ENCODE results near the gene TFEB.

The TFEB gene

DNA sequence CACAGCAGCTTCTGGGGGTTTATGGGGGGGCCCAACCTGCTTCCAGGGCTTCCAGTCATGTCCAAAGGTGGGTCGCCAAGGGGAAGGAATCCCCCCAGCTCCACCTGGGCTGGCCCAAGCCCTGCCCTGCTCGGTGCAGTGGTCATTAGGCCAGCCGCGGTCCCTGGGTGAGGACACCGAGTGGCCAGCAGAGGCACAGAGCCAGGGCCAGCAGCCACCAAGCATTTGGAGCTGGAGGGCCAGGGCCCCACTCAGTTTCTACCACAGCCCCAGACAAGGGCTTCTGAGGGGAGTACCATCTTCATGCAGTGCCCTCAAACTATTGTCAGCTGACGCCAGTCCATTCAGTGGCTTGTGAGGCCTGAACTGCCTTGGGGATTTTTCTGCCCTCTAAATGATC lies 39.6 kb downstream of the TFEB start:
- TF ChIP-seq ZSCAN30 (tag by site-specific recombination; IDR thresholded peaks at IDR 0.05) = no peak
- no peak for TF ChIP-seq BCL11A (tag by site-specific recombination; IDR thresholded peaks at IDR 0.05; ENCODE audit: low read depth)
- no peak for TF ChIP-seq ZNF544 (tag by site-specific recombination; IDR thresholded peaks at IDR 0.05)
- no peak for TF ChIP-seq ZNF211 (tag by site-specific recombination; IDR thresholded peaks at IDR 0.05; ENCODE audit: low read depth)
- TF ChIP-seq ZNF549 (tag by site-specific recombination; IDR thresholded peaks at IDR 0.05) = no peak
- no peak for TF ChIP-seq ZNF530 (tag by site-specific recombination; IDR thresholded peaks at IDR 0.05; ENCODE audit: low read depth)
- no peak for TF ChIP-seq ZNF747 (tag by site-specific recombination; IDR thresholded peaks at IDR 0.05)
- no peak for TF ChIP-seq OSR2 (tag by site-specific recombination; IDR thresholded peaks at IDR 0.05)
- TF ChIP-seq, protein P1, sequence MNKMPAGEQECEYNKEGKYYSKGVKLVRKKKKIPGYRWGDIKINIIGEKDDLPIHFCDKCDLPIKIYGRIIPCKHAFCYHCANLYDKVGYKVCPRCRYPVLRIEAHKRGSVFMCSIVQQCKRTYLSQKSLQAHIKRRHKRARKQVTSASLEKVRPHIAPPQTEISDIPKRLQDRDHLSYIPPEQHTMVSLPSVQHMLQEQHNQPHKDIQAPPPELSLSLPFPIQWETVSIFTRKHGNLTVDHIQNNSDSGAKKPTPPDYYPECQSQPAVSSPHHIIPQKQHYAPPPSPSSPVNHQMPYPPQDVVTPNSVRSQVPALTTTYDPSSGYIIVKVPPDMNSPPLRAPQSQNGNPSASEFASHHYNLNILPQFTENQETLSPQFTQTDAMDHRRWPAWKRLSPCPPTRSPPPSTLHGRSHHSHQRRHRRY (tag by site-specific recombination; IDR thresholded peaks at IDR 0.05) = no peak
- TF ChIP-seq ZNF302 (tag by site-specific recombination; IDR thresholded peaks at IDR 0.05; ENCODE audit: low read depth) = no peak
- TF ChIP-seq ZNF423 (tag by site-specific recombination; IDR thresholded peaks at IDR 0.05) = no peak
- TF ChIP-seq ZNF837 (tag by site-specific recombination; IDR thresholded peaks at IDR 0.05) = no peak
- no peak for TF ChIP-seq ZNF621 (tag by site-specific recombination; IDR thresholded peaks at IDR 0.05)
- no peak for TF ChIP-seq ZNF274 (IDR thresholded peaks at IDR 0.05; ENCODE audit: low read length)
- no peak for TF ChIP-seq ZNF274 (tag by site-specific recombination; IDR thresholded peaks at IDR 0.05; ENCODE audit: borderline replicate concordance)
- TF ChIP-seq, protein P2, sequence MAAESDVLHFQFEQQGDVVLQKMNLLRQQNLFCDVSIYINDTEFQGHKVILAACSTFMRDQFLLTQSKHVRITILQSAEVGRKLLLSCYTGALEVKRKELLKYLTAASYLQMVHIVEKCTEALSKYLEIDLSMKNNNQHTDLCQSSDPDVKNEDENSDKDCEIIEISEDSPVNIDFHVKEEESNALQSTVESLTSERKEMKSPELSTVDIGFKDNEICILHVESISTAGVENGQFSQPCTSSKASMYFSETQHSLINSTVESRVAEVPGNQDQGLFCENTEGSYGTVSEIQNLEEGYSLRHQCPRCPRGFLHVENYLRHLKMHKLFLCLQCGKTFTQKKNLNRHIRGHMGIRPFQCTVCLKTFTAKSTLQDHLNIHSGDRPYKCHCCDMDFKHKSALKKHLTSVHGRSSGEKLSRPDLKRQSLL (tag by site-specific recombination; IDR thresholded peaks at IDR 0.05) = no peak
- TF ChIP-seq, protein P3, sequence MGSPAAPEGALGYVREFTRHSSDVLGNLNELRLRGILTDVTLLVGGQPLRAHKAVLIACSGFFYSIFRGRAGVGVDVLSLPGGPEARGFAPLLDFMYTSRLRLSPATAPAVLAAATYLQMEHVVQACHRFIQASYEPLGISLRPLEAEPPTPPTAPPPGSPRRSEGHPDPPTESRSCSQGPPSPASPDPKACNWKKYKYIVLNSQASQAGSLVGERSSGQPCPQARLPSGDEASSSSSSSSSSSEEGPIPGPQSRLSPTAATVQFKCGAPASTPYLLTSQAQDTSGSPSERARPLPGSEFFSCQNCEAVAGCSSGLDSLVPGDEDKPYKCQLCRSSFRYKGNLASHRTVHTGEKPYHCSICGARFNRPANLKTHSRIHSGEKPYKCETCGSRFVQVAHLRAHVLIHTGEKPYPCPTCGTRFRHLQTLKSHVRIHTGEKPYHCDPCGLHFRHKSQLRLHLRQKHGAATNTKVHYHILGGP (tag by site-specific recombination; IDR thresholded peaks at IDR 0.05) = no peak
- TF ChIP-seq ZNF555 (tag by site-specific recombination; conservative IDR thresholded peaks at IDR 0.05) = no peak
- TF ChIP-seq, protein P4, sequence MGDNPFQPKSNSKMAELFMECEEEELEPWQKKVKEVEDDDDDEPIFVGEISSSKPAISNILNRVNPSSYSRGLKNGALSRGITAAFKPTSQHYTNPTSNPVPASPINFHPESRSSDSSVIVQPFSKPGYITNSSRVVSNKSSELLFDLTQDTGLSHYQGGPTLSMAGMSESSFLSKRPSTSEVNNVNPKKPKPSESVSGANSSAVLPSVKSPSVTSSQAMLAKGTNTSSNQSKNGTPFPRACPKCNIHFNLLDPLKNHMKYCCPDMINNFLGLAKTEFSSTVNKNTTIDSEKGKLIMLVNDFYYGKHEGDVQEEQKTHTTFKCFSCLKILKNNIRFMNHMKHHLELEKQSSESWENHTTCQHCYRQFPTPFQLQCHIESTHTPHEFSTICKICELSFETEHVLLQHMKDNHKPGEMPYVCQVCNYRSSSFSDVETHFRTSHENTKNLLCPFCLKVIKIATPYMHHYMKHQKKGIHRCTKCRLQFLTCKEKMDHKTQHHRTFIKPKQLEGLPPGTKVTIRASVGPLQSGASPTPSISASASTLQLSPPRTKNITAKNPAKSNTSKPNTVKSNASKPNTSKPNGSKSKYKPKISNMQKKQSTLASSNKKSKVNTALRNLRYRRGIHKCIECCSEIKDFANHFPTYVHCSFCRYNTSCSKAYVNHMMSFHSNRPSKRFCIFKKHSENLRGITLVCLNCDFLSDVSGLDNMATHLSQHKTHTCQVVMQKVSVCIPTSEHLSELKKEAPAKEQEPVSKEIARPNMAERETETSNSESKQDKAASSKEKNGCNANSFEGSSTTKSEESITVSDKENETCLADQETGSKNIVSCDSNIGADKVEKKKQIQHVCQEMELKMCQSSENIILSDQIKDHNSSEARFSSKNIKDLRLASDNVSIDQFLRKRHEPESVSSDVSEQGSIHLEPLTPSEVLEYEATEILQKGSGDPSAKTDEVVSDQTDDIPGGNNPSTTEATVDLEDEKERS (tag by site-specific recombination; IDR thresholded peaks at IDR 0.05) = no peak
- CTCF ChIA-PET = interaction anchor here (0.7 to 4.9 kb wide), 6 partner anchors 10 to 405 kb away, joined by 3 to 37 read pairs (median 11); no protein-coding TSS in a partner anchor
- H3K4me1 ChIP-seq (ENCODE audit: control insufficient read depth, insufficient read depth, low read length) = no peaks in the 10 kb centered on the region
- H3K4me3 ChIP-seq (ENCODE audit: low read depth, low read length) = no peak overlapping the region
- POLR2A ChIA-PET = interaction anchor here (1.8 kb wide), 1 partner anchor 9 kb away, joined by 4 read pairs; no protein-coding TSS in a partner anchor
- H3K9me3 ChIP-seq (ENCODE audit: control insufficient read depth, insufficient read depth, low read depth, low read length) = no peaks in the 10 kb centered on the region
- no peaks in the 10 kb centered on the region for H3K36me3 ChIP-seq (ENCODE audit: control insufficient read depth in 2 of 2, insufficient read depth in 1 of 2, low read length in 2 of 2)
- no peak overlapping the region for H3K27ac ChIP-seq (ENCODE audit: extremely low read depth, low read depth, low read length)
